ENCODE measurements around the gene FBXO28. TPM values are rescaled to one million over a fixed set of nuclear protein-coding genes. Genes with fewer than 3 reads are reported as not detected.
A peak's percentile ranks its signal among the peaks of the same experiment; 100 is the strongest.

FBXO28 gene
- total RNA-seq, 1 experiment from 2014 or later: 25.3 TPM

DNA sequence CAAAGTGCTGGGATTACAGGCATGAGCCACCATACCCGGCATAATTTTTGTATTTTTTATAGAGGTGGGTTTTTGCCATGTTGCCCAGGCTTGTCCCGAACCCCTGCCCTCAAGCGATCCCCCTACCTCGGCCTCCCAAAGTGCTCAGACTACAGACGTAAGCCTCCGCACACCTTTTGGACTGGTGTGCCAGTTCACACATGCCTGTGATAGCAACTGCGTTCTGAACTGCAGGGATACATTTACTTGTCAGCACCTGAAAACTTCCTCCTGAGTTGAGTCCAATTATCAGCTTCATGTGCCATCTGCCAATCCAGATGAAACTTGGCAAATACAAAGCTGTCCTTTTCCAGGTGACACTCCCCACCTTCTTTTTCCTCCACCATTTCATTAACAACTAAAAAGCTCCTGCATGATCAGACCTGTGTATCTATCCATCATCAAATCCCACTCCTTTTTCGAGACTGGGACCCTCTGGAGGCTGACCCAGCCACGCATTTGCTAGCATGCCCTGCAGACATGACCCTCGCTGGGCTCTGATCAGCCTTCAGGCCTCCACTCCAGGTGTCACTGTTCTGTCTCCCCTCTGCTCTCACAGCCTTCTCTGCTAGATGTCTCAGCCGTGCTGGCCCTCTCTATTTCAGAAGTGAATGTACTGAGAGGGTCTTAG is 67.0 kb downstream of the FBXO28 start:
- Histone ChIP-seq H3K9me3 (replicated peaks) (no peaks in the 10 kb centered on the region), H3K36me3 (no peaks in the 10 kb centered on the region), H3K27ac (no peak overlapping the region), H3K4me1 (no peaks in the 10 kb centered on the region), H3K4me3 (no peak overlapping the region), H3K27me3 (no peaks in the 10 kb centered on the region)
- DNase-seq: no peak

DNA sequence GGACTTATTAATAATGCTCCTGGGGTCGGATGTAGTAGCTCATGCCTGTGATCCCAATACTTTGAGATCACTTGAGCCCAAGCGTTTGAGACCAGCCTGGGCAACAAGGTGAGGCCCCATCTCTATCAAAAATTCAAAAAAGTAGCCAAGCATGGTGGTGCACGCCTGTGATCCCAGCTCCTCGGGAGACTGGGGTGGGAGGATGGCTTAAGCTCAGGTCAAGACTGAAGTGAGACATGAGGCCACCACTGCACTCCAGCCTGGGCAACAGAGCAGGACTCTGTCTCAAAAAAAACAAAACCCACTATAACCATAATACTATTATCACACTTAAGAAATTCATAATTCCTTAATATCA is 67.5 kb downstream of the FBXO28 start:
- H3K9me3 ChIP-seq (replicated peaks): no peaks in the 10 kb centered on the region
- H3K4me3 ChIP-seq: no peak overlapping the region
- H3K27ac ChIP-seq: no peak overlapping the region
- no peak for DNase-seq
- H3K4me1 ChIP-seq: no peaks in the 10 kb centered on the region
- no peaks in the 10 kb centered on the region for H3K27me3 ChIP-seq
- H3K36me3 ChIP-seq: peaks cover 3% of the 10 kb centered on the region; the same call in 1 of the 2 replicates

DNA sequence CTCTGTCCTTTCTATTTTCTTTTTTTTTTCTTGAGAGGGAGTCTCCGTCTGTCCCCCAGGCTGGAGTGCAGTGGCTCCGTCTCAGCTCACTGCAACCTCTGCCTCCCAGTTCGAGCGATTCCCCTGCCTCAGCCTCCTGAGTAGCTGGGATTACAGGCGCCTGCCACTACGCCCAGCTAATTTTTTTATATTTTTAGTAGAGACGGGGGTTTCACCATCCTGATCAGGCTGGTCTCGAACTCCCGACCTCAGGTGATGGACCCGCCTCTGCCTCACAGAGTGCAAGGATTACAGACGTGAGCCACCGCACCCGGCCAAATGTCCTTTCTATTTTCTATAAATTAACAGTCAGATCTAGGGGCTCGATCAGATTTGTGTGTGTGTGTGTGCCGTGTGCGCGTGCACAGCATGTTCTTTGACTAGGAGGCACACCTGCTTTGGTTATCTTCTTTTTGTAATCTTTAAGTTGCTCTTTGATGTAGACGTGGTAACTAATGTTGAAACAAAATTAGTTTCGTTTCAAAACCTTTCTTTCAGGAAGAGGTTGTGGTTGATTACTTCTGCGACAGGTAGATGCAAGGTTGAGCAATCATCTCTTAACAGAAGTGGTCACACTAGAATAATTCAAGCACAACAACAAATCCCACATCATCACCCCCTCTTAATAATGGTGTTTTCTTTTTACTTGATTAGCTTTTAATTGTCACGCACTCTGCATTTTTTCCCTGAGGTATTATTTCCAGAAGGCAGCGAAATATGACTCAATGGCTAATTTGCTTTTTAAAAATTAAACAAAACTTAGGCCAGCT is 68.3 kb downstream of the FBXO28 start:
- Histone ChIP-seq H3K27ac (peak overlapping the region; percentile 77), H3K4me1 (no peaks in the 10 kb centered on the region), H3K36me3 (peaks cover 7% of the 10 kb centered on the region; the same call in 1 of the 2 replicates)

DNA sequence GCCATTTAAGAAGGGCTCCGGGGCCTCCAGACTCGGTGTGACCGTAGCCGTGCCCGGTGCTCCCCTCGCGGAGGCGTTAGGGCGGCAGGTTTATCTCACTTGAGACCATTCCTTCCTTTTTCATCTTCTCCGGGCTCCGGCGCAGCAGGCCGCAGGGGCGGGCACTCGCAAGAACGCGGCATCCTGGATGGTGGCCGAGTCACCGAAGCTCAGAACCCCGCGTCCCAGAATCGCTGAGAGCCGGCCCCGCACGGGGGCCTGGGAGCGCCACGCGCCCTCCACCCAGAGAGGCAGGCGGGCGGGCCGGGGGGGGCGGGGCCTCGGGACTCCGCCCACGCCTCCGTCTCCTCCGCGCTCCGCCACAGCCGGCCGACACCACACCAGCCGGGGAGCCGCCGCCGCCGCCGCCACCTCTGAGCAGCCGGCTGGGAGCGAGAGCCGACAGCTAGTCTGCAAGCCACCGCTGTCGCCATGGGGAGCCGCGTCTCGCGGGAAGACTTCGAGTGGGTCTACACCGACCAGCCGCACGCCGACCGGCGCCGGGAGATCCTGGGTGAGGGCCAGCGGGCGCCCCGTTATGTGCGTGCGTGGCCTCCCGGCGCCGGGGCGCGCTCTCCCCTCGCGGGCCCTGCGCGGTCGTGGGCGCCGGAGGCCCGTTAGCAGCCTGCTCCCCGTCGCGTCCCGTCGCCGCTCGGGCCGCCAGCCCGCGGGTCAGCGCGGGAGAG is 69.1 kb downstream of the FBXO28 start, which contains the start of gene DEGS1:
DEGS1 (plus strand) TSS at position 375 of the 725 bp plus-strand sequence; CDS start at position 472, 97 bp downstream.
- H3K4me1 ChIP-seq: no peaks in the 10 kb centered on the region
- no peaks in the 10 kb centered on the region for H3K27me3 ChIP-seq
- no peaks in the 10 kb centered on the region for H3K9me3 ChIP-seq (replicated peaks)
- H3K27ac ChIP-seq: peak within 1 kb of the TSS; percentile 77
- peak within 1 kb of the TSS; percentile 77 for H3K4me3 ChIP-seq
- H3K36me3 ChIP-seq: peaks cover 12% of the 10 kb centered on the region
- DNase-seq: peak; percentile 87 to 93

More for the DNA sequence above, 68.3 kb downstream of the FBXO28 start:
- H3K4me3 ChIP-seq: peak overlapping the region; percentile 77
- no peaks in the 10 kb centered on the region for H3K27me3 ChIP-seq
- DNase-seq: no peak
- no peaks in the 10 kb centered on the region for H3K9me3 ChIP-seq (replicated peaks)

DNA sequence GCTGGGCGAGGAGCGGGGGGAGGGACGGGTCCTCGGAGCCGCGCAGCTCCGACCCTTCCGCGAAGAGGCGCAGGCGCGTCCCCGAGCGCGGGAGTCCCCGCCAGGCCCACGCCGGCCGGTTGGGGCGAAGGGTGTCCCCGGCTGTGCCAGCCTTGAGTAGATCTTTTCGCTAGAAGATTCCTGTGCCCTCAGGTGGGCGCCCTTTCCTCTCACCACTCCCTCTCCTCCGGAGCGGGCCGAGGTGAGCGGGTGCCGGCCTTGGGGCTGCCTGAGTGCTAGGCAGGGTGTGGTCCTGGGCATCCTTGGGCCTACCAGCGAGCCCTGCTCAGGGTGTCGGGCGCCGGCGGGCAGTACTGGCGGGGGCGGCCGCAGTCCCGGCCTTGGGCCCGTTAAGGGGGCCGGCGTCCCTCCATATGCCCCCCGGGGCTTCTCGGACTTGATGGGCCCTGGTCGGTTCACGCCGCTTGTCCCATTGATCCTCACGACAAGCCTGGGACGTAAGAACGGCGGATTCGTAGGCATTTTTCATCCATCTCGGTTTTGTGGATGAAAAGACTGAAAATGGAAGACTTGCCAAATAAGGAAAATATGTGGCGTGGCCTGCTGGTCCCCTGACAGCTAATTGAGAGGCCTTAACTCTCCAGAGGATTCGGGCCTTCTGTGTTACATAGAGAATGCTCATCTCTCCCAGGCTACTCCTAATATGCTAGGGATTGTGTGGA is 69.8 kb downstream of the FBXO28 start:
- H3K27me3 ChIP-seq: no peaks in the 10 kb centered on the region
- peaks cover 19% of the 10 kb centered on the region for H3K36me3 ChIP-seq
- H3K27ac ChIP-seq: peak overlapping the region; percentile 77
- H3K4me3 ChIP-seq: peak overlapping the region; percentile 77
- 0 out of 2 replicates have a peak, but pooled peaks cover 3% of the 10 kb centered on the region for H3K9me3 ChIP-seq (replicated peaks)
- H3K4me1 ChIP-seq: no peaks in the 10 kb centered on the region
- peak; percentile 77 to 78 for DNase-seq

DNA sequence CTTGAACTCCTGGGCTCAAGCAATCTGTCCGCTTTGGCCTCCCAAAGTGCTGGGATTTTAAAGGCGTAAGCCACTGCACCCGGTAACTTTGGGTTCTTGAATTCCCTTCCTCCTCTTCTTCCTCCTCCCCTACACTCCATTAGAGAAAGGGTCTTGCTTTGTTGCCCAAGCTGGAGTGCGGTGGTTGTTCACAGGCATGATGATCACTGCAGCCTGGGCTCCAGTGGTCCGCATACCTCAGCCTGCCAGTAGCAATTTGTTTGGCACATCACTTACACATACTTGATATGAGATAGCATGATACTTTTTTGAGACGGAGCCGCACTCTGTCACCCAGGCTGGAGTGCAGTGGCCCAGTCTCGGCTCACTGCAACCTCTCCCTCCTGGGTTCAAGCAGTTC is 71.3 kb downstream of the FBXO28 start:
- Histone ChIP-seq H3K4me3 (no peak overlapping the region), H3K9me3 (replicated peaks) (0 out of 2 replicates have a peak, but pooled peaks cover 3% of the 10 kb centered on the region), H3K36me3 (peaks cover 33% of the 10 kb centered on the region), H3K4me1 (no peaks in the 10 kb centered on the region), H3K27me3 (no peaks in the 10 kb centered on the region), H3K27ac (no peak overlapping the region)
- DNase-seq: no peak

DNA sequence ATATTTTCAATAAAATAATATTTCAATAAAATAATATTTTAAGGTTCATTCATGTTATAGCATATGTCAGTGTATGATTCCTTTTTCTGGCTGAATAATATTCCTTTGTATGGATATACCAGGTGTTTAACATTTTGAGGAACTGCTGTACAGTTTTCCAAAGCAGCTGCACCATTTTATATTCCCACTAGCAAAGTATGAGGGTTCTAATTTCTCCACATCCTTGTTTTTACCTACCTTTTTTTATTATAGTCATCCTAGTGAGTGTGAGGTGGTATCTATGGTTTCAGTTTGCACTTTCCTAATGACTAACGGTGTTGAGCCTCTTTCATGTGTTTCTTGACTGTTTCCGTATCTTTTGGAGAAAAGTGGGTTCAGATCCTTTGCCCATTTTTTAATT is 74.4 kb downstream of the FBXO28 start:
- peaks cover 56% of the 10 kb centered on the region for H3K36me3 ChIP-seq
- DNase-seq: no peak

DNA sequence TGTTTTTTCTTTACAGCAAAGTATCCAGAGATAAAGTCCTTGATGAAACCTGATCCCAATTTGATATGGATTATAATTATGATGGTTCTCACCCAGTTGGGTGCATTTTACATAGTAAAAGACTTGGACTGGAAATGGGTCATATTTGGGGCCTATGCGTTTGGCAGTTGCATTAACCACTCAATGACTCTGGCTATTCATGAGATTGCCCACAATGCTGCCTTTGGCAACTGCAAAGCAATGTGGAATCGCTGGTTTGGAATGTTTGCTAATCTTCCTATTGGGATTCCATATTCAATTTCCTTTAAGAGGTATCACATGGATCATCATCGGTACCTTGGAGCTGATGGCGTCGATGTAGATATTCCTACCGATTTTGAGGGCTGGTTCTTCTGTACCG is 75.7 kb downstream of the FBXO28 start:
- Histone ChIP-seq H3K4me3 (no peak overlapping the region), H3K36me3 (peaks cover 67% of the 10 kb centered on the region), H3K4me1 (no peaks in the 10 kb centered on the region), H3K27ac (no peak overlapping the region), H3K9me3 (replicated peaks) (0 out of 2 replicates have a peak, but pooled peaks cover 3% of the 10 kb centered on the region), H3K27me3 (no peaks in the 10 kb centered on the region)
- no peak for DNase-seq

More for the DNA sequence above, 74.4 kb downstream of the FBXO28 start:
- Histone ChIP-seq H3K27ac (no peak overlapping the region), H3K9me3 (replicated peaks) (0 out of 2 replicates have a peak, but pooled peaks cover 3% of the 10 kb centered on the region), H3K4me3 (no peak overlapping the region), H3K4me1 (no peaks in the 10 kb centered on the region), H3K27me3 (no peaks in the 10 kb centered on the region)

DNA sequence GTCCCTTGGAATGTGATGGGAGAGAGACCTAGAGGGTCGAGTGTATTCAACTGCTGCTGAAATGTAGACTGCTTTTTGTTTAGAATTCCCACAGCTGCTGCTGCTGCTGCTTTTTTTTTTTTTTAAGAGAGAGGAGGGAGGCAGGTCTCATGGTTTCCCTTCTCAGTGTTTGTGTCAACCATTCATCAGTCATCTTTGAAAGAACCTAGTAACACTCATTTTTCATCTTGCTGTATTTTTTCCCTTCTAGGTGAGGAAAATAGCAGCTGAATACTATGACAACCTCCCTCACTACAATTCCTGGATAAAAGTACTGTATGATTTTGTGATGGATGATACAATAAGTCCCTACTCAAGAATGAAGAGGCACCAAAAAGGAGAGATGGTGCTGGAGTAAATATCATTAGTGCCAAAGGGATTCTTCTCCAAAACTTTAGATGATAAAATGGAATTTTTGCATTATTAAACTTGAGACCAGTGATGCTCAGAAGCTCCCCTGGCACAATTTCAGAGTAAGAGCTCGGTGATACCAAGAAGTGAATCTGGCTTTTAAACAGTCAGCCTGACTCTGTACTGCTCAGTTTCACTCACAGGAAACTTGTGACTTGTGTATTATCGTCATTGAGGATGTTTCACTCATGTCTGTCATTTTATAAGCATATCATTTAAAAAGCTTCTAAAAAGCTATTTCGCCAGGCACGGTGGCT is 78.3 kb downstream of the FBXO28 start:
- Histone ChIP-seq H3K27me3 (no peaks in the 10 kb centered on the region), H3K36me3 (peaks cover 61% of the 10 kb centered on the region), H3K4me3 (no peak overlapping the region), H3K27ac (no peak overlapping the region), H3K9me3 (replicated peaks) (0 out of 2 replicates have a peak, but pooled peaks cover 3% of the 10 kb centered on the region), H3K4me1 (no peaks in the 10 kb centered on the region)
- DNase-seq: no peak

DNA sequence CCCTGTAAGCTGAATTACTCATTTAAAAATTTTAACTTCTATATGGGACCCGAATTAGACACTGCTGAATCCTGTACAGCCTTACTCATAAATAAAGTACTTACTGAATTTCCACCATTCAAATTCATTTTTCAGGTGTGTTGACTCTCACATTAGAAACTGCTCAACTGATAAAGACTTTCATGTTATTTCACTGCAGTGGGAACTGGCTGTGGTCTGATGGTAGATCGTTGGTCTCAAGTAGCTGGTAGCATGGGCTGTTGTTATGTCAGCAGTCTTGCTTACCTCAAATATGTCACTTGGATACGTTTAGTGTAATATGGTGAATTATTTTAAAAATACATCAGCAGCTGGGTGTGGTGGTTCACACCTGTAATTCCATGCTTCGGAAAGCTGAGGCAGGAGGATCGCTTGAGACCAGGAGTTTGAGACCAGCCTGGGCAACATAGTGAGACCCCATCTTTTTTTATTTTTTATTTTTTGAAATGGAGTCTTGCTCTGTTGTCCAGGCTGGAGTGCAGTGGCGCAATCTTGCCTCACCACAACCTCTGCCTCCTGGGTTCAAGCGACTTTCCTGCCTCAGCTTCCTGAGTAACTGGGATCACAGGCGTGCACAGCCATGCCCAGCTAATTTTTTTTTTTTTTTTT is 79.5 kb downstream of the FBXO28 start:
- no peak for DNase-seq
- Histone ChIP-seq H3K9me3 (replicated peaks) (0 out of 2 replicates have a peak, but pooled peaks cover 1% of the 10 kb centered on the region), H3K4me1 (no peaks in the 10 kb centered on the region), H3K4me3 (no peak overlapping the region), H3K27ac (no peak overlapping the region), H3K36me3 (peaks cover 52% of the 10 kb centered on the region), H3K27me3 (no peaks in the 10 kb centered on the region)

DNA sequence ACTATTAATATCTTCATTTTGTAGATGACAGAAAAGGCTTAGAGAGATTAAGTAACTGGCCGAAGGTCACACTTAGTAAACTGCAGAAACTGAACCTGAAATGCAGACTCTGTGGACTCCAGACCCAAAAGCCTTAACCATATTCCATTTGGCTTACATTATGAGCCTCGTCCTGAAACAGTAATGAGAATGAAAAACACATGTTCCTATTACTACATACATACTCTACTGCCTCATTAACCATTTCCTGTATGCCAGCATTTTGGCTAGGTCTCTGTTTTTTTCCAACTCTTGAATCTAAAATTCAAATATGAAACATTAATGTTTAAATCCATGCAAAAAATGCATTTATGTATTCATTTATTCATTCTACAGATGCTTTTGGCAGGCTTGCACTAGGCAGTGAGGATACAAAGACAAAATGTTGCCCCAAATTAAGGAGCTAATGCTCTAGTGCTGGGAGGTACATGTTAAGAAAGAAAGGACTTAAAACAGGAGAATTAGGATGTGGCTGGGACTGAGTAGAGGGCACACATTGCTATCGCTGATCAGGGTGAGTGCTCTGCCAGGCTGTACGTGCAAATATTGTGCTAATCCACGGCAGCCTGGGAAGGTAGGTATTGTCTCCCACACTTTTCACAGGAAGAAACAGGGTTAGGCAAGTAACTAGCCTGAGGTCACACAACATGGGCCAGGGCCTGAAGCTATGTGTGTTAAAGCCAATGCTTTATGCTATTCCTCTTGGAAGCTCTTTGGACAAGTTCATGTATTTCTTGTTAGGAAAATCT is 83.1 kb downstream of the FBXO28 start:
- H3K36me3 ChIP-seq: peaks cover 23% of the 10 kb centered on the region
- H3K4me1 ChIP-seq: no peaks in the 10 kb centered on the region
- no peaks in the 10 kb centered on the region for H3K27me3 ChIP-seq
- no peak overlapping the region for H3K27ac ChIP-seq
- no peaks in the 10 kb centered on the region for H3K9me3 ChIP-seq (replicated peaks)
- H3K4me3 ChIP-seq: no peak overlapping the region
- DNase-seq: no peak

DNA sequence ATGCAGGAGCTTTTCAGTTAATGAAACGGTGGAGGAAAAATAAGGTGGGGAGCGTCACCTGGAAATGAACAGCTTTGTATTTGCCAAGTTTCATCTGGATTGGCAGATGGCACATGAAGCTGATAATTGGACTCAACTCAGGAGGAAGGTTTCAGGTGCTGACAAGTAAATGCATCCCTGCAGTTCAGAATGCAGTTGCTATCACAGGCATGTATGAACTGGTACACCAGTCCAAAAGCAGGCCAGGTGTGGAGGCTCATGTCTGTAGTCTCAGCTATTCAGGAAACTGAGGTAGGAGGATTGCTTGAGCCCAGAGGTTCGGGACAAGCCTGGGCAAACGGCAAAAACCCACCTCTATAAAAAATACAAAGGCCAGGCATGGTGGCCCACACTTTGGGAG is 84.7 kb downstream of the FBXO28 start:
- Histone ChIP-seq H3K4me3 (no peak overlapping the region), H3K9me3 (replicated peaks) (no peaks in the 10 kb centered on the region), H3K36me3 (peaks cover 8% of the 10 kb centered on the region), H3K27ac (no peak overlapping the region), H3K4me1 (peaks cover 8% of the 10 kb centered on the region), H3K27me3 (no peaks in the 10 kb centered on the region)
- DNase-seq: no peak

DNA sequence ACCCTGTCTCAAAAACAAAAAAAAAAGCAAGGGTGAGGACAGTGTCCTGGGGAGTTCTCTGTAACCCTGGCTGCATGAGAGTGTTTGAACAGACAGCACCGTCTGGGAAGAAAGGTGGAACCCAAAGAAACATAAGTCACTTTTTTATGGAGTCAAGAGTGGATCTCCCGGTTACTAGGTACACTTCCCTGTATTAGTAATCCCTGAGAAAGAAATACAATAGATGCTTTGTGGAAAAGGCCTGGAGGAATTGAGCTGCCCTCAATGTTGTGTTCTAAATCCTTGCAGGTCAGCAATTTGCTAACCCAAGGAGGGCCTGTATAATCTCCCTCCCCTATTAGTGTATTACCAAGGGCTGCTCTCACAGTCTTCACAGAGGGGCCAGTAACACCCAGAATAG is 85.8 kb downstream of the FBXO28 start:
- no peaks in the 10 kb centered on the region for H3K9me3 ChIP-seq (replicated peaks)
- H3K4me3 ChIP-seq: no peak overlapping the region
- peaks cover 16% of the 10 kb centered on the region for H3K4me1 ChIP-seq
- no peaks in the 10 kb centered on the region for H3K36me3 ChIP-seq
- H3K27me3 ChIP-seq: no peaks in the 10 kb centered on the region
- peak in 1 of 2 experiments; percentile 42 for DNase-seq
- no peak overlapping the region for H3K27ac ChIP-seq
